ENCODE measurements around the gene FLOT1. TPM values are rescaled to one million over a fixed set of nuclear protein-coding genes. Genes with fewer than 3 reads are reported as not detected.

Gene FLOT1
- total and polyA plus RNA-seq, 9 of the 15 experiments (the other 6 are each of a cell fraction or from before 2014, with no cell fraction given): 11.7 to 149 (median 118) TPM

DNA sequence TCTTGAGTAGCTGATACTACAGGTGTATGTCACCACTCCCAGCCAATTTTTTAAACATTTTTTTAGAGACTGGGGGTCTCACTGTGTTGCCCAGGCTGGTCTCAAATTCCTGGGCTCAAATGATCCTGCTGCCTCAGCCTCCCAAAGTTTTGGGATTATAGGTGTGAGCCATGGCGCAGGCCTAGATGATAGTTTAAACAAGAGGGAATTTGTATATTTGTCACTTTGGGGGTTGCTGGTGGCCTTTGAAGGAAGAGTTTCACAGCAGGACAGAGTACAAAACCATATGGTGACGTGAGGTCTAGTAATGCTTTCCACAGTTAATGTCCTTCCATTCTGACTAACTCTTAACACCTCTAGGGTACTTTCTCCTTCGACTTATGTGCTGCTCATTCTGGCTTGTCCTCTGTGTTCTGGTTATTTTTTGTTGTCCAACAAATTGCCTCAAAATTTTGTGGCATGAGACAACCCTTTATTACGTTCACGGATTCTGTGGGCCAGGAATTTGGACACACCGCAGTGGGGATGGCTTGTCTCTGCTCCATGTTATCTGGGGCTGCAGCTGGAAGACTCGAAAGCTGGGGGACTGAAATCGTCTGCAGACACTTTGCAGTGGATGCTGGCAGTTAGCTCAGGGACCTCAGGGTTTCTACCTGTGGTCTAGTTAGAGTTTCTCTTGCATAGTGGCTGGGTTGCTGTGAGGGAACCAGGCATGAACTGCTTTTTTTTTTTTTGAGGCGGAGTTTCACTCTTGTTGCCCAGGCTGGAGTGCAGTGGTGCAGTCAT is 24.9 kb upstream of the FLOT1 start (continued):
- TF ChIP-seq CUX1 (CRISPR knock-in tag; IDR thresholded peaks at IDR 0.05) (no peak), LEF1 (IDR thresholded peaks at IDR 0.05) (no peak), TBL1XR1 (IDR thresholded peaks at IDR 0.05; ENCODE audit: low read length in 2 of 2) (0 out of 4 replicates have a peak, but pooled peaks of 1 of the 2 experiments have one; percentile 75), NONO (IDR thresholded peaks at IDR 0.05; ENCODE audit: low read depth in 2 of 2, low read length in 1 of 2) (no peak), HMG20A (CRISPR knock-in tag; conservative IDR thresholded peaks at IDR 0.05) (no peak), MYBL2 (IDR thresholded peaks at IDR 0.05; ENCODE audit: low read depth) (no peak), MYBL2 (CRISPR knock-in tag; IDR thresholded peaks at IDR 0.05; ENCODE audit: borderline replicate concordance) (no peak), FOXJ3 (CRISPR knock-in tag; IDR thresholded peaks at IDR 0.05) (no peak), ARID4B (CRISPR knock-in tag; IDR thresholded peaks at IDR 0.05) (no peak), CBX3 (IDR thresholded peaks at IDR 0.05; ENCODE audit: borderline replicate concordance in 1 of 2, low read length in 2 of 2) (peak in 1 of 2 experiments; percentile 64; a peak in 1 of 3 replicates), CREBBP (IDR thresholded peaks at IDR 0.05; ENCODE audit: low read depth, low read length) (no peak), BHLHE40 (IDR thresholded peaks at IDR 0.05; ENCODE audit: low read length) (no peak), ZBTB7A (IDR thresholded peaks at IDR 0.05; ENCODE audit: borderline replicate concordance, control insufficient read depth, low read depth, low read length) (peak; percentile 29; the same call in 1 of the 2 replicates), MAFG (tag; conservative IDR thresholded peaks at IDR 0.05) (no peak)
- TF ChIP-seq, protein P1, sequence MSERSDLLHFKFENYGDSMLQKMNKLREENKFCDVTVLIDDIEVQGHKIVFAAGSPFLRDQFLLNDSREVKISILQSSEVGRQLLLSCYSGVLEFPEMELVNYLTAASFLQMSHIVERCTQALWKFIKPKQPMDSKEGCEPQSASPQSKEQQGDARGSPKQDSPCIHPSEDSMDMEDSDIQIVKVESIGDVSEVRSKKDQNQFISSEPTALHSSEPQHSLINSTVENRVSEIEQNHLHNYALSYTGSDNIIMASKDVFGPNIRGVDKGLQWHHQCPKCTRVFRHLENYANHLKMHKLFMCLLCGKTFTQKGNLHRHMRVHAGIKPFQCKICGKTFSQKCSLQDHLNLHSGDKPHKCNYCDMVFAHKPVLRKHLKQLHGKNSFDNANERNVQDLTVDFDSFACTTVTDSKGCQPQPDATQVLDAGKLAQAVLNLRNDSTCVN (CRISPR knock-in tag; IDR thresholded peaks at IDR 0.05): no peak
